HG02885 (cell line): Measurements from ENCODE around the gene GPRIN2.
"Not testable (repeated sequence)": the region's sequence is repeated elsewhere in the genome, so short reads cannot be mapped to it uniquely, and the experiment has no call there.

Source experiments
- ATAC-seq: cut with Tn5 transposase; IDR thresholded peaks from one replicate; pipeline ENCODE4 v1.9.1; 2021; ENCODE audit warnings: mild to moderate bottlenecking; ENCODE audit not compliant: unreplicated experiment, poor library complexity

Gene GPRIN2

GRCh38 chr10:46523119-46523961, 33.1 kb downstream of the GPRIN2 start:
- ATAC-seq, result no peak

GRCh38 chr10:46522295-46523118, 34.0 kb downstream of the GPRIN2 start:
- no peak for ATAC-seq

GRCh38 chr10:46520941-46521340, 35.5 kb downstream of the GPRIN2 start:
- ATAC-seq, result no peak

- no peak for ATAC-seq
These were observed 36.1 kb downstream of the GPRIN2 start for GRCh38 chr10:46520381-46520780.

- no peak for ATAC-seq
These were observed 38.3 kb downstream of the GPRIN2 start for GRCh38 chr10:46518028-46518725.

GRCh38 chr10:46517541-46517940, 38.9 kb downstream of the GPRIN2 start:
- no peak for ATAC-seq

GRCh38 chr10:46516660-46517416, 39.6 kb downstream of the GPRIN2 start:
- ATAC-seq, result no peak

- no peak for ATAC-seq
These were observed 40.7 kb downstream of the GPRIN2 start for GRCh38 chr10:46515793-46516192.

- ATAC-seq, result no peak
These were observed 41.1 kb downstream of the GPRIN2 start for GRCh38 chr10:46515366-46515765.

- ATAC-seq, result no peak
These were observed 41.6 kb downstream of the GPRIN2 start for GRCh38 chr10:46514899-46515298.

GRCh38 chr10:46514431-46514861, 42.0 kb downstream of the GPRIN2 start:
- ATAC-seq, result no peak

GRCh38 chr10:46513333-46513732, 43.1 kb downstream of the GPRIN2 start:
- ATAC-seq, result not testable (repeated sequence)

- not testable (repeated sequence) for ATAC-seq
These were observed 43.7 kb downstream of the GPRIN2 start for GRCh38 chr10:46512725-46513124.

GRCh38 chr10:46512002-46512401, 44.5 kb downstream of the GPRIN2 start:
- not testable (repeated sequence) for ATAC-seq
